ENCODE measurements around the gene SLC14A1.

DNA sequence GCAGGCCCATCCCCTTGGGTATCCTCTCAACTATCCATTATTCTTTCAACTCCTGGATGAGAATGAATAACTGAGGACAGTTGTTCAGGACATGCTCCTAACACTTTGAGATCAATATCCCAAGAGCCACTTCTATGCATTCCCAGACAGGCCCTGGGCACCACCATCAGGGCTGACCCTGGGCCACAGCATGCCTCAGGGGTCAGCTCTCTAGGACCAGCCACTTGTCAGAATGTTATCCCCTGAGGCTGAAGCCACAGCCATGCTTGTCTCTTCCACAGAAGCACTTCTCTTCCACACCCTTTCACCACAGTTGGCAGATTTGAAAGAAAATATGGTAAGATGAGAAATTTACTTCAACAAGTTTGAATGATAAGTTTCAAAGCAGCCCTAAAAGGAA is 28.7 kb downstream of the SLC14A1 start:
- TF ChIP-seq, protein P1, sequence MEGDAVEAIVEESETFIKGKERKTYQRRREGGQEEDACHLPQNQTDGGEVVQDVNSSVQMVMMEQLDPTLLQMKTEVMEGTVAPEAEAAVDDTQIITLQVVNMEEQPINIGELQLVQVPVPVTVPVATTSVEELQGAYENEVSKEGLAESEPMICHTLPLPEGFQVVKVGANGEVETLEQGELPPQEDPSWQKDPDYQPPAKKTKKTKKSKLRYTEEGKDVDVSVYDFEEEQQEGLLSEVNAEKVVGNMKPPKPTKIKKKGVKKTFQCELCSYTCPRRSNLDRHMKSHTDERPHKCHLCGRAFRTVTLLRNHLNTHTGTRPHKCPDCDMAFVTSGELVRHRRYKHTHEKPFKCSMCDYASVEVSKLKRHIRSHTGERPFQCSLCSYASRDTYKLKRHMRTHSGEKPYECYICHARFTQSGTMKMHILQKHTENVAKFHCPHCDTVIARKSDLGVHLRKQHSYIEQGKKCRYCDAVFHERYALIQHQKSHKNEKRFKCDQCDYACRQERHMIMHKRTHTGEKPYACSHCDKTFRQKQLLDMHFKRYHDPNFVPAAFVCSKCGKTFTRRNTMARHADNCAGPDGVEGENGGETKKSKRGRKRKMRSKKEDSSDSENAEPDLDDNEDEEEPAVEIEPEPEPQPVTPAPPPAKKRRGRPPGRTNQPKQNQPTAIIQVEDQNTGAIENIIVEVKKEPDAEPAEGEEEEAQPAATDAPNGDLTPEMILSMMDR (conservative IDR thresholded peaks at IDR 0.05 in 1 of 2, IDR thresholded peaks at IDR 0.05 in 1 of 2; ENCODE audit: extremely low read depth in 1 of 2, insufficient read depth in 1 of 2, low read depth in 1 of 2, low read length in 2 of 2), result no peak
- no peak for TF ChIP-seq EZH2 (IDR thresholded peaks at IDR 0.05; ENCODE audit: borderline replicate concordance, low read length)

Measured in mammary epithelial cell (primary cell).